H1 (cell line): ENCODE data around the gene RWDD4. TPM values are rescaled to one million over a fixed set of nuclear protein-coding genes. Genes with fewer than 3 reads are reported as not detected.

Experiments used
- CTCF ChIA-PET: fragments of 300-600 bp; sonication (Branson Sonifier 250); formaldehyde crosslinking; loops from one replicate; lab custom pipeline; 2021; ENCODE audit not compliant: partially characterized antibody; lab: Charles Lee
- POLR2A ChIA-PET: fragments of 300-600 bp; sonication (Branson Sonifier 250); formaldehyde crosslinking; loops from one replicate; lab custom pipeline; 2021; ENCODE audit warnings: inconsistent platforms; ENCODE audit not compliant: partially characterized antibody; lab: Charles Lee
- DNase-seq, 2 experiments: peaks; one replicate each; pipeline versions ENCODE4 v3.0.0 to v3.0.0-alpha.2; 2010 to 2022; ENCODE audit warnings: low spot score in 2 of 2, low read depth in 1 of 2, mixed read lengths in 1 of 2
- FAIRE-seq: peaks from 2 replicates; lab custom pipeline; 2011; peaks lifted over from hg19 to GRCh38; lab: Jason Lieb, UNC
- H2AFZ ChIP-seq: 2 replicates; pipeline ENCODE4 v1.8.1; 2012; ENCODE audit warnings: low read length, inconsistent platforms
- H2AK5ac ChIP-seq: 2 replicates; pipeline ENCODE4 v1.6.1; 2013; ENCODE audit warnings: low read depth, low read length
- H2BK120ac ChIP-seq: replicated peaks from 2 replicates; pipeline ENCODE3; 2013; ENCODE audit warnings: low read depth, low read length, inconsistent platforms
- H2BK12ac ChIP-seq: 2 replicates; pipeline ENCODE4 v1.6.1; 2013; ENCODE audit warnings: low read depth, low read length
- H2BK15ac ChIP-seq: 2 replicates; pipeline ENCODE4 v1.6.1; 2013; ENCODE audit warnings: low read length
- H2BK20ac ChIP-seq: 2 replicates; pipeline ENCODE4 v1.6.1; 2013; ENCODE audit warnings: low read length
- H2BK5ac ChIP-seq: 2 replicates; pipeline ENCODE4 v1.6.1; 2013; ENCODE audit warnings: low read depth, low read length
- H3K14ac ChIP-seq: 2 replicates; pipeline ENCODE4 v1.6.1; 2013; ENCODE audit warnings: inconsistent platforms; ENCODE audit not compliant: insufficient read length
- H3K18ac ChIP-seq: 2 replicates; pipeline ENCODE4 v1.6.1; 2013; ENCODE audit warnings: low read length; ENCODE audit errors: extremely low read depth
- H3K23ac ChIP-seq: 2 replicates; pipeline ENCODE4 v1.6.1; 2013; ENCODE audit warnings: inconsistent platforms; ENCODE audit not compliant: insufficient read length
- H3K23me2 ChIP-seq: 2 replicates; pipeline ENCODE4 v1.6.1; 2013; ENCODE audit warnings: low read depth, low read length
- H3K27ac ChIP-seq: 2 replicates; pipeline ENCODE4 v1.6.1; 2011; ENCODE audit warnings: low read depth, low read length, inconsistent platforms
- H3K27me3 ChIP-seq, 4 experiments: replicated peaks in 1 of 4; 1 replicate in 1 of 4; 2 replicates in 3 of 4; pipeline versions ENCODE4 v1.6.1 to v1.8.1; 2011 to 2013; ENCODE audit warnings: low read length in 3 of 4, mild to moderate bottlenecking in 3 of 4, inconsistent platforms in 2 of 4, mixed read lengths in 2 of 4, moderate library complexity in 1 of 4; ENCODE audit not compliant: control insufficient read depth in 3 of 4, insufficient read depth in 3 of 4; ENCODE audit errors: extremely low read depth in 1 of 4
- H3K36me3 ChIP-seq, 4 experiments: 2 replicates each; pipeline versions ENCODE4 v1.6.1 to v1.8.1; 2011 to 2013; ENCODE audit warnings: mild to moderate bottlenecking in 4 of 4, low read length in 3 of 4, moderate library complexity in 2 of 4, control low read depth in 1 of 4, inconsistent platforms in 1 of 4; ENCODE audit not compliant: insufficient read depth in 4 of 4, control insufficient read depth in 2 of 4
- H3K4ac ChIP-seq: replicated peaks from 2 replicates; pipeline ENCODE3; 2013; ENCODE audit warnings: low read length, low read depth, mixed read lengths, inconsistent platforms; ENCODE audit not compliant: insufficient read length
- H3K4me1 ChIP-seq, 4 experiments: replicated peaks in 1 of 4; 1 replicate in 1 of 4; 2 replicates in 3 of 4; pipeline versions ENCODE4 v1.6.1 to v1.8.1; 2011 to 2013; ENCODE audit warnings: low read length in 3 of 4, inconsistent platforms in 2 of 4, mixed read lengths in 1 of 4; ENCODE audit not compliant: insufficient read depth in 4 of 4, control insufficient read depth in 3 of 4
- H3K4me2 ChIP-seq, 2 experiments: 2 replicates each; pipeline versions ENCODE4 v1.6.1 to v1.8.1; 2011 to 2013; ENCODE audit warnings: low read depth in 2 of 2, low read length in 2 of 2, control low read depth in 1 of 2, inconsistent platforms in 1 of 2, mild to moderate bottlenecking in 1 of 2; ENCODE audit not compliant: insufficient read depth in 1 of 2
- H3K4me3 ChIP-seq, 4 experiments: fragments of 200-600, 300-600 bp in 1 of 4; sonication (generic), shearing (Covaris generic), sonication (Bioruptor Twin) in 1 of 4; 2 replicates each; pipeline versions ENCODE4 v1.5.1 to v1.8.1; 2011 to 2016; ENCODE audit warnings: low read length in 4 of 4, low read depth in 3 of 4, control low read depth in 2 of 4, inconsistent platforms in 2 of 4, mild to moderate bottlenecking in 2 of 4, mixed read lengths in 1 of 4, moderate library complexity in 1 of 4; ENCODE audit not compliant: insufficient read depth in 2 of 4; ENCODE audit errors: extremely low read depth in 1 of 4
- H3K56ac ChIP-seq: replicated peaks from 2 replicates; pipeline ENCODE3; 2013; ENCODE audit warnings: low read depth, mild to moderate bottlenecking, mixed read lengths, low read length, inconsistent platforms; ENCODE audit not compliant: insufficient read length
- H3K79me1 ChIP-seq: 2 replicates; pipeline ENCODE4 v1.6.1; 2013; ENCODE audit warnings: low read depth, low read length, control low read depth
- H3K79me2 ChIP-seq, 2 experiments: 2 replicates each; pipeline versions ENCODE4 v1.6.1 to v1.8.1; 2012 to 2013; ENCODE audit warnings: low read length in 2 of 2, mild to moderate bottlenecking in 2 of 2, inconsistent platforms in 1 of 2; ENCODE audit not compliant: insufficient read depth in 2 of 2, control insufficient read depth in 1 of 2
- H3K9ac ChIP-seq, 4 experiments: replicated peaks in 1 of 4; 1 replicate in 1 of 4; 2 replicates in 3 of 4; pipeline versions ENCODE4 v1.6.1 to v1.8.1; 2011 to 2013; ENCODE audit warnings: low read depth in 3 of 4, low read length in 3 of 4, control low read depth in 2 of 4, mild to moderate bottlenecking in 2 of 4, moderate library complexity in 2 of 4, inconsistent platforms in 1 of 4; ENCODE audit errors: extremely low read depth in 1 of 4
- H3K9me3 ChIP-seq, 2 experiments: 2 replicates each; pipeline versions ENCODE4 v1.6.1 to v1.8.1; 2012 to 2013; ENCODE audit warnings: mild to moderate bottlenecking in 2 of 2, moderate library complexity in 2 of 2, control low read depth in 1 of 2, inconsistent platforms in 1 of 2, low read depth in 1 of 2, low read length in 1 of 2, mixed read lengths in 1 of 2; ENCODE audit not compliant: insufficient read depth in 2 of 2
- H4K20me1 ChIP-seq, 2 experiments: replicated peaks in 1 of 2; 2 replicates each; pipeline versions ENCODE3 to v1.8.1; 2011 to 2013; ENCODE audit warnings: inconsistent platforms in 2 of 2, low read length in 2 of 2, mild to moderate bottlenecking in 1 of 2; ENCODE audit not compliant: insufficient read depth in 2 of 2, control insufficient read depth in 1 of 2
- H4K5ac ChIP-seq: 2 replicates; pipeline ENCODE4 v1.6.1; 2013; ENCODE audit warnings: low read length, low read depth, mixed read lengths, inconsistent platforms; ENCODE audit not compliant: insufficient read length
- H4K8ac ChIP-seq: 2 replicates; pipeline ENCODE4 v1.8.0; 2013; ENCODE audit warnings: mild to moderate bottlenecking, moderate library complexity, low read length, inconsistent platforms; ENCODE audit not compliant: insufficient read depth; ENCODE audit errors: extremely low read depth
- H4K91ac ChIP-seq: replicated peaks from 2 replicates; pipeline ENCODE3; 2013; ENCODE audit warnings: low read length, mixed read lengths, inconsistent platforms; ENCODE audit not compliant: insufficient read length
- NANOG ChIP-seq: IDR thresholded peaks from 2 replicates; pipeline ENCODE4 v1.6.1; 2011; ENCODE audit warnings: low read length, low read depth, mild to moderate bottlenecking, inconsistent platforms; ENCODE audit not compliant: insufficient read depth, poor library complexity, severe bottlenecking
- PHF8 ChIP-seq: fragments of 200-600 bp; sonication (generic); conservative IDR thresholded peaks from 2 replicates; pipeline ENCODE4 v1.7.1; 2012; ENCODE audit warnings: low read depth, mild to moderate bottlenecking, inconsistent platforms, low read length, moderate library complexity
- RBBP5 ChIP-seq: IDR thresholded peaks from 2 replicates; pipeline ENCODE4 v1.7.1; 2012; ENCODE audit warnings: low read depth, mild to moderate bottlenecking, inconsistent platforms, low read length, moderate library complexity, borderline replicate concordance
- RNF2 ChIP-seq: fragments of 200-900, 300-1000 bp; sonication (generic); IDR thresholded peaks from 2 replicates; pipeline ENCODE4 v1.7.1; 2016; ENCODE audit warnings: borderline replicate concordance, low read depth, mild to moderate bottlenecking, antibody characterized with exemption, low read length; ENCODE audit not compliant: poor library complexity, severe bottlenecking; ENCODE audit errors: missing control alignments
- WGBS, 2 experiments: shearing (Covaris generic) in 1 of 2; methylation state at CpG; one replicate each; pipeline versions ENCODE4 v1.1.6 to v1.1.7; 2013 to 2015; ENCODE audit warnings: low lambda C conversion rate in 2 of 2, mixed read lengths in 2 of 2, inconsistent platforms in 1 of 2, low coverage in 1 of 2, missing lambda C conversion rate in 1 of 2; ENCODE audit not compliant: insufficient replicate concordance in 2 of 2, insufficient coverage in 1 of 2, insufficient read length in 1 of 2; ENCODE audit errors: extremely low coverage in 1 of 2, missing lambda C conversion rate in 1 of 2; 5-methylcytosine and 5-hydroxymethylcytosine counted together
- polyA plus RNA-seq, 7 experiments: library from polyadenylated mRNA; depleted of rRNA in 3 of 7; stranded (reverse) in 5 of 7; unstranded in 2 of 7; fragments of >200 nt in 5 of 7; fragments of 200-250 nt in 2 of 7; gene quantifications; 1 replicate in 5 of 7; 2 replicates in 1 of 7; 4 replicates in 1 of 7; pipeline versions ENCODE4 v1.2.1 to v1.2.3, GENCODE V29; 2011 to 2013; ENCODE audit warnings: missing spikeins in 2 of 7, mixed read lengths in 2 of 7
- total RNA-seq: library from RNA; stranded (reverse); fragmentation: NEBNext Ultra II Directional; extraction: Animal tissue kit (Norgen Biotek cat#: 25700); gene quantifications from 2 replicates; pipeline ENCODE4 v1.2.1, GENCODE V29; 2021
- TF ChIP-seq, protein P1 (sequence below): IDR thresholded peaks from 2 replicates; pipeline ENCODE4 v1.6.1; 2011; ENCODE audit warnings: low read length, improper control_type of control experiment
- TF ChIP-seq, protein P2 (sequence below): IDR thresholded peaks from 2 replicates; pipeline ENCODE4 v1.6.1; 2012; ENCODE audit warnings: low read length, inconsistent platforms

The RWDD4 gene
- total and polyA plus RNA-seq, 2 of the 8 experiments (the other 6 are each of a cell fraction or from before 2014, with no cell fraction given) = 5.4 to 18.9 TPM

DNA sequence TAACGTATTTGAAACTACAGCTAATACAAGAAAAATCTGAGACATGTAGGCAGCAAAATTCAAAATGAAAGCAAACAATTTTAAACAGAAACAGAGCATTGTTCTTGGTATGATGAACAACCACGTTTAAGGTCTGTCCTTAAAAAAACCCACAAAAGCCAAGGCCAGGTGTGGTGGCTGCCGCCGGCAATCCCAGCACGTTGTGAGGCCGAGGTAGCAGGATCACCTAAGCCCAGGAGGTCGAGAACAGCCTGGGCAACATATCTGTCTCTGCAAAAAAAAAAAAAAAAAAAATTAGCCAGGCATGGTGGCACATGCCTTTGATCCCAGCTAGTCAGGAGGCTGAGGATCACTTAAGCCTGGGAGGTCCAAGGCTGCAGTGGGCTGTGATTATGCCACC is 13.7 kb downstream of the RWDD4 start:
- Histone ChIP-seq H3K36me3 (peaks cover 0 to 43% (median 14%) of the 10 kb centered on the region in 4 experiments; a peak in 6 of 8 replicates), H3K4me1 (no peaks in the 10 kb centered on the region), H3K27me3 (no peaks in the 10 kb centered on the region), H3K79me2 (no peaks in the 10 kb centered on the region), H3K18ac (no peak overlapping the region), H2AK5ac (no peak overlapping the region), H3K79me1 (no peaks in the 10 kb centered on the region), H2BK12ac (no peak overlapping the region), H3K14ac (no peak overlapping the region), H2AFZ (no peak overlapping the region), H4K8ac (no peak overlapping the region), H3K4me2 (no peak overlapping the region), H3K23ac (no peak overlapping the region), H3K56ac (no peak overlapping the region), H3K4ac (no peak overlapping the region), H3K9ac (no peak overlapping the region), H4K5ac (no peak overlapping the region), H3K4me3 (no peak overlapping the region), H3K9me3 (no peaks in the 10 kb centered on the region), H3K23me2 (no peaks in the 10 kb centered on the region), H2BK20ac (no peak overlapping the region), H2BK120ac (no peak overlapping the region), H2BK5ac (no peak overlapping the region), H4K20me1 (no peaks in the 10 kb centered on the region), H3K27ac (no peak overlapping the region), H2BK15ac (no peak overlapping the region), H4K91ac (no peak overlapping the region)
- CTCF ChIA-PET = interaction anchor here (1.2 kb wide), 1 partner anchor 10 kb away, joined by 3 read pairs; no protein-coding TSS in a partner anchor
- DNase-seq (no peak), FAIRE-seq (no peak)
- WGBS, 2 experiments = 94% methylated on average over 7 of the region's 7 CpGs; no CpG with 5 or more reads in 1 of the 2 experiments
- TF ChIP-seq, protein P1, sequence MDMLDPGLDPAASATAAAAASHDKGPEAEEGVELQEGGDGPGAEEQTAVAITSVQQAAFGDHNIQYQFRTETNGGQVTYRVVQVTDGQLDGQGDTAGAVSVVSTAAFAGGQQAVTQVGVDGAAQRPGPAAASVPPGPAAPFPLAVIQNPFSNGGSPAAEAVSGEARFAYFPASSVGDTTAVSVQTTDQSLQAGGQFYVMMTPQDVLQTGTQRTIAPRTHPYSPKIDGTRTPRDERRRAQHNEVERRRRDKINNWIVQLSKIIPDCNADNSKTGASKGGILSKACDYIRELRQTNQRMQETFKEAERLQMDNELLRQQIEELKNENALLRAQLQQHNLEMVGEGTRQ = no peak
- TF ChIP-seq NANOG (no peak), RNF2 (no peak), RBBP5 (no peak), PHF8 (no peak)
- TF ChIP-seq, protein P2, sequence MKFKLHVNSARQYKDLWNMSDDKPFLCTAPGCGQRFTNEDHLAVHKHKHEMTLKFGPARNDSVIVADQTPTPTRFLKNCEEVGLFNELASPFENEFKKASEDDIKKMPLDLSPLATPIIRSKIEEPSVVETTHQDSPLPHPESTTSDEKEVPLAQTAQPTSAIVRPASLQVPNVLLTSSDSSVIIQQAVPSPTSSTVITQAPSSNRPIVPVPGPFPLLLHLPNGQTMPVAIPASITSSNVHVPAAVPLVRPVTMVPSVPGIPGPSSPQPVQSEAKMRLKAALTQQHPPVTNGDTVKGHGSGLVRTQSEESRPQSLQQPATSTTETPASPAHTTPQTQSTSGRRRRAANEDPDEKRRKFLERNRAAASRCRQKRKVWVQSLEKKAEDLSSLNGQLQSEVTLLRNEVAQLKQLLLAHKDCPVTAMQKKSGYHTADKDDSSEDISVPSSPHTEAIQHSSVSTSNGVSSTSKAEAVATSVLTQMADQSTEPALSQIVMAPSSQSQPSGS = no peak
- POLR2A ChIA-PET = interaction anchor here (0.6 kb wide), 1 partner anchor 457 kb away, joined by 5 read pairs; no protein-coding TSS in a partner anchor
